H1 (cell line): ENCODE data around the gene FGFR2. TPM values are rescaled to one million over a fixed set of nuclear protein-coding genes. Genes with fewer than 3 reads are reported as not detected.

Experiments used
- CTCF ChIA-PET: fragments of 300-600 bp; sonication (Branson Sonifier 250); formaldehyde crosslinking; loops from one replicate; lab custom pipeline; 2021; ENCODE audit not compliant: partially characterized antibody; lab: Charles Lee
- POLR2A ChIA-PET: fragments of 300-600 bp; sonication (Branson Sonifier 250); formaldehyde crosslinking; loops from one replicate; lab custom pipeline; 2021; ENCODE audit warnings: inconsistent platforms; ENCODE audit not compliant: partially characterized antibody; lab: Charles Lee
- DNase-seq, 2 experiments: peaks; one replicate each; pipeline versions ENCODE4 v3.0.0 to v3.0.0-alpha.2; 2010 to 2022; ENCODE audit warnings: low spot score in 2 of 2, low read depth in 1 of 2, mixed read lengths in 1 of 2
- FAIRE-seq: peaks from 2 replicates; lab custom pipeline; 2011; peaks lifted over from hg19 to GRCh38; lab: Jason Lieb, UNC
- H2AFZ ChIP-seq: 2 replicates; pipeline ENCODE4 v1.8.1; 2012; ENCODE audit warnings: low read length, inconsistent platforms
- H2AK5ac ChIP-seq: 2 replicates; pipeline ENCODE4 v1.6.1; 2013; ENCODE audit warnings: low read depth, low read length
- H2BK120ac ChIP-seq: replicated peaks from 2 replicates; pipeline ENCODE3; 2013; ENCODE audit warnings: low read depth, low read length, inconsistent platforms
- H2BK12ac ChIP-seq: 2 replicates; pipeline ENCODE4 v1.6.1; 2013; ENCODE audit warnings: low read depth, low read length
- H2BK15ac ChIP-seq: 2 replicates; pipeline ENCODE4 v1.6.1; 2013; ENCODE audit warnings: low read length
- H2BK20ac ChIP-seq: 2 replicates; pipeline ENCODE4 v1.6.1; 2013; ENCODE audit warnings: low read length
- H2BK5ac ChIP-seq: 2 replicates; pipeline ENCODE4 v1.6.1; 2013; ENCODE audit warnings: low read depth, low read length
- H3K14ac ChIP-seq: 2 replicates; pipeline ENCODE4 v1.6.1; 2013; ENCODE audit warnings: inconsistent platforms; ENCODE audit not compliant: insufficient read length
- H3K18ac ChIP-seq: 2 replicates; pipeline ENCODE4 v1.6.1; 2013; ENCODE audit warnings: low read length; ENCODE audit errors: extremely low read depth
- H3K23ac ChIP-seq: 2 replicates; pipeline ENCODE4 v1.6.1; 2013; ENCODE audit warnings: inconsistent platforms; ENCODE audit not compliant: insufficient read length
- H3K23me2 ChIP-seq: 2 replicates; pipeline ENCODE4 v1.6.1; 2013; ENCODE audit warnings: low read depth, low read length
- H3K27ac ChIP-seq: 2 replicates; pipeline ENCODE4 v1.6.1; 2011; ENCODE audit warnings: low read depth, low read length, inconsistent platforms
- H3K27me3 ChIP-seq, 4 experiments: replicated peaks in 1 of 4; 1 replicate in 1 of 4; 2 replicates in 3 of 4; pipeline versions ENCODE4 v1.6.1 to v1.8.1; 2011 to 2013; ENCODE audit warnings: low read length in 3 of 4, mild to moderate bottlenecking in 3 of 4, inconsistent platforms in 2 of 4, mixed read lengths in 2 of 4, moderate library complexity in 1 of 4; ENCODE audit not compliant: control insufficient read depth in 3 of 4, insufficient read depth in 3 of 4; ENCODE audit errors: extremely low read depth in 1 of 4
- H3K36me3 ChIP-seq, 4 experiments: 2 replicates each; pipeline versions ENCODE4 v1.6.1 to v1.8.1; 2011 to 2013; ENCODE audit warnings: mild to moderate bottlenecking in 4 of 4, low read length in 3 of 4, moderate library complexity in 2 of 4, control low read depth in 1 of 4, inconsistent platforms in 1 of 4; ENCODE audit not compliant: insufficient read depth in 4 of 4, control insufficient read depth in 2 of 4
- H3K4ac ChIP-seq: replicated peaks from 2 replicates; pipeline ENCODE3; 2013; ENCODE audit warnings: low read length, low read depth, mixed read lengths, inconsistent platforms; ENCODE audit not compliant: insufficient read length
- H3K4me1 ChIP-seq, 4 experiments: replicated peaks in 1 of 4; 1 replicate in 1 of 4; 2 replicates in 3 of 4; pipeline versions ENCODE4 v1.6.1 to v1.8.1; 2011 to 2013; ENCODE audit warnings: low read length in 3 of 4, inconsistent platforms in 2 of 4, mixed read lengths in 1 of 4; ENCODE audit not compliant: insufficient read depth in 4 of 4, control insufficient read depth in 3 of 4
- H3K4me2 ChIP-seq, 2 experiments: 2 replicates each; pipeline versions ENCODE4 v1.6.1 to v1.8.1; 2011 to 2013; ENCODE audit warnings: low read depth in 2 of 2, low read length in 2 of 2, control low read depth in 1 of 2, inconsistent platforms in 1 of 2, mild to moderate bottlenecking in 1 of 2; ENCODE audit not compliant: insufficient read depth in 1 of 2
- H3K4me3 ChIP-seq, 4 experiments: fragments of 200-600, 300-600 bp in 1 of 4; sonication (generic), shearing (Covaris generic), sonication (Bioruptor Twin) in 1 of 4; 2 replicates each; pipeline versions ENCODE4 v1.5.1 to v1.8.1; 2011 to 2016; ENCODE audit warnings: low read length in 4 of 4, low read depth in 3 of 4, control low read depth in 2 of 4, inconsistent platforms in 2 of 4, mild to moderate bottlenecking in 2 of 4, mixed read lengths in 1 of 4, moderate library complexity in 1 of 4; ENCODE audit not compliant: insufficient read depth in 2 of 4; ENCODE audit errors: extremely low read depth in 1 of 4
- H3K56ac ChIP-seq: replicated peaks from 2 replicates; pipeline ENCODE3; 2013; ENCODE audit warnings: low read depth, mild to moderate bottlenecking, mixed read lengths, low read length, inconsistent platforms; ENCODE audit not compliant: insufficient read length
- H3K79me1 ChIP-seq: 2 replicates; pipeline ENCODE4 v1.6.1; 2013; ENCODE audit warnings: low read depth, low read length, control low read depth
- H3K79me2 ChIP-seq, 2 experiments: 2 replicates each; pipeline versions ENCODE4 v1.6.1 to v1.8.1; 2012 to 2013; ENCODE audit warnings: low read length in 2 of 2, mild to moderate bottlenecking in 2 of 2, inconsistent platforms in 1 of 2; ENCODE audit not compliant: insufficient read depth in 2 of 2, control insufficient read depth in 1 of 2
- H3K9ac ChIP-seq, 4 experiments: replicated peaks in 1 of 4; 1 replicate in 1 of 4; 2 replicates in 3 of 4; pipeline versions ENCODE4 v1.6.1 to v1.8.1; 2011 to 2013; ENCODE audit warnings: low read depth in 3 of 4, low read length in 3 of 4, control low read depth in 2 of 4, mild to moderate bottlenecking in 2 of 4, moderate library complexity in 2 of 4, inconsistent platforms in 1 of 4; ENCODE audit errors: extremely low read depth in 1 of 4
- H3K9me3 ChIP-seq, 2 experiments: 2 replicates each; pipeline versions ENCODE4 v1.6.1 to v1.8.1; 2012 to 2013; ENCODE audit warnings: mild to moderate bottlenecking in 2 of 2, moderate library complexity in 2 of 2, control low read depth in 1 of 2, inconsistent platforms in 1 of 2, low read depth in 1 of 2, low read length in 1 of 2, mixed read lengths in 1 of 2; ENCODE audit not compliant: insufficient read depth in 2 of 2
- H4K20me1 ChIP-seq, 2 experiments: replicated peaks in 1 of 2; 2 replicates each; pipeline versions ENCODE3 to v1.8.1; 2011 to 2013; ENCODE audit warnings: inconsistent platforms in 2 of 2, low read length in 2 of 2, mild to moderate bottlenecking in 1 of 2; ENCODE audit not compliant: insufficient read depth in 2 of 2, control insufficient read depth in 1 of 2
- H4K5ac ChIP-seq: 2 replicates; pipeline ENCODE4 v1.6.1; 2013; ENCODE audit warnings: low read length, low read depth, mixed read lengths, inconsistent platforms; ENCODE audit not compliant: insufficient read length
- H4K8ac ChIP-seq: 2 replicates; pipeline ENCODE4 v1.8.0; 2013; ENCODE audit warnings: mild to moderate bottlenecking, moderate library complexity, low read length, inconsistent platforms; ENCODE audit not compliant: insufficient read depth; ENCODE audit errors: extremely low read depth
- H4K91ac ChIP-seq: replicated peaks from 2 replicates; pipeline ENCODE3; 2013; ENCODE audit warnings: low read length, mixed read lengths, inconsistent platforms; ENCODE audit not compliant: insufficient read length
- BCL11A ChIP-seq, 2 experiments: IDR thresholded peaks; one replicate each; pipeline ENCODE4 v1.6.1; 2011; ENCODE audit warnings: low read depth in 2 of 2, low read length in 2 of 2, mild to moderate bottlenecking in 2 of 2
- CHD1 ChIP-seq: IDR thresholded peaks from 2 replicates; pipeline ENCODE4 v1.6.1; 2012; ENCODE audit warnings: low read depth, low read length, improper control_type of control experiment
- CTBP2 ChIP-seq: IDR thresholded peaks from 2 replicates; pipeline ENCODE4 v1.7.0; 2011; ENCODE audit warnings: borderline replicate concordance, mild to moderate bottlenecking, moderate library complexity, mixed read lengths, low read length; ENCODE audit not compliant: insufficient read depth, insufficient read length
- EGR1 ChIP-seq: IDR thresholded peaks from 2 replicates; pipeline ENCODE4 v1.6.1; 2011; ENCODE audit warnings: low read depth, low read length, borderline replicate concordance
- GTF2F1 ChIP-seq: IDR thresholded peaks from 2 replicates; pipeline ENCODE4 v1.6.1; 2012; ENCODE audit warnings: low read depth, low read length, improper control_type of control experiment, borderline replicate concordance
- JUND ChIP-seq: IDR thresholded peaks from 2 replicates; pipeline ENCODE4 v1.6.1; 2011; ENCODE audit warnings: mild to moderate bottlenecking, improper control_type of control experiment, low read length
- RAD21 ChIP-seq, 2 experiments: IDR thresholded peaks in 1 of 2; conservative IDR thresholded peaks in 1 of 2; 2 replicates each; pipeline ENCODE4 v1.6.1; 2011; ENCODE audit warnings: low read depth in 2 of 2, low read length in 2 of 2, improper control_type of control experiment in 1 of 2, inconsistent platforms in 1 of 2, mild to moderate bottlenecking in 1 of 2, moderate library complexity in 1 of 2
- SIRT6 ChIP-seq: IDR thresholded peaks from one replicate; pipeline ENCODE4 v1.7.1; 2012; ENCODE audit warnings: low read length, inconsistent platforms
- ZNF274 ChIP-seq: IDR thresholded peaks from 2 replicates; pipeline ENCODE4 v1.7.0; 2012; ENCODE audit warnings: low read length, borderline replicate concordance; ENCODE audit errors: extremely low read depth
- WGBS, 2 experiments: shearing (Covaris generic) in 1 of 2; methylation state at CpG; one replicate each; pipeline versions ENCODE4 v1.1.6 to v1.1.7; 2013 to 2015; ENCODE audit warnings: low lambda C conversion rate in 2 of 2, mixed read lengths in 2 of 2, inconsistent platforms in 1 of 2, low coverage in 1 of 2, missing lambda C conversion rate in 1 of 2; ENCODE audit not compliant: insufficient replicate concordance in 2 of 2, insufficient coverage in 1 of 2, insufficient read length in 1 of 2; ENCODE audit errors: extremely low coverage in 1 of 2, missing lambda C conversion rate in 1 of 2; 5-methylcytosine and 5-hydroxymethylcytosine counted together
- polyA plus RNA-seq, 7 experiments: library from polyadenylated mRNA; depleted of rRNA in 3 of 7; stranded (reverse) in 5 of 7; unstranded in 2 of 7; fragments of >200 nt in 5 of 7; fragments of 200-250 nt in 2 of 7; gene quantifications; 1 replicate in 5 of 7; 2 replicates in 1 of 7; 4 replicates in 1 of 7; pipeline versions ENCODE4 v1.2.1 to v1.2.3, GENCODE V29; 2011 to 2013; ENCODE audit warnings: missing spikeins in 2 of 7, mixed read lengths in 2 of 7
- total RNA-seq: library from RNA; stranded (reverse); fragmentation: NEBNext Ultra II Directional; extraction: Animal tissue kit (Norgen Biotek cat#: 25700); gene quantifications from 2 replicates; pipeline ENCODE4 v1.2.1, GENCODE V29; 2021

Gene FGFR2
- total and polyA plus RNA-seq, 2 of the 8 experiments (the other 6 are each of a cell fraction or from before 2014, with no cell fraction given), result 50.2 to 81.2 TPM

DNA sequence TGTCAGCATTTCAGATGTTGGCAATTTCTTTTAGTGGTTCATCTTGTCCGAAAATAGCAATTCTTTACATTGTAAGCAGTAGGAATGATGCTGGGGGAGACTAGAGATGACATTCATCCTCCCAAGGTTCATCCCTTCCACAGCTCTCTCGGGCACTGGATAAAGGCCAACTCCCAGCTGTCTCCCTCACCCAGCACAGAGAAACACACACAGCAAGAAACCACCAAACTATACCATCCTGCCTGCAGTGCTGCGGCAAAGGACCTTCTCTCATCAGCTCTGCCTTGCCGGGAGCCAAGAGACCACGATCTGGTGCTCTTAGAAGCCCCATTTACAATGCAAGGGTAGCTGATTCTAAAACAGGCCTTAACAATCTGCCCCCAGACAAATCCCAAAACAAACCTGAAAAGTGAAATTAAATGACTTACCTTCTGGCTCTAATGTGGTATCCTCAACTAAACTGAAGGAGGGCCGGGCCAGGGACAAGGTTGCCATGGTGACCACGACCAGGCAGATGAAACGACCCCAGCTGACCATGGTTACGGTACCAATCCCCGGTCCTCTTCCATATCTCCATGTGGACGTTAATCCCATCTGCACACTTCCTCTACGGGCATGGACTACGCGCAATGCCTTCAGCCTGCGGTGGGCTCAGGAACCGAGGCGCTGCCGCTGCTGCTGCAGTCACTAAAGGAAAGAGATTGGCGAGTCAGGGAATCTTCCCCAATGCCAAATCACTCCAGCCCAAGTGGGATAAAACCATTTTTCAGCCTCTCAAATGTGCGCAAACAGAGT lies 4.8 kb downstream of the FGFR2 start:
- CTCF ChIA-PET, result interaction anchor here (1.0 to 2.5 kb wide), 9 partner anchors 9 to 294 kb away, joined by 3 to 17 read pairs (median 4); no protein-coding TSS in a partner anchor
- DNase-seq, result no peak
- WGBS, 2 experiments, result 87% methylated on average over 20 of the region's 20 CpGs; no CpG with 5 or more reads in 1 of the 2 experiments

More for the DNA sequence above, 4.8 kb downstream of the FGFR2 start:
- H3K23ac ChIP-seq, result no peak overlapping the region
- no peak overlapping the region for H2BK120ac ChIP-seq
- H2BK15ac ChIP-seq, result 0 out of 2 replicates have a peak overlapping the region, but pooled peaks have one; percentile 62
- peak overlapping the region in 2 of 4 experiments; percentile 3 to 95; a peak in 2 of 8 replicates for H3K4me3 ChIP-seq
- H2AFZ ChIP-seq, result no peak overlapping the region
- H3K14ac ChIP-seq, result no peak overlapping the region
- H4K8ac ChIP-seq, result no peak overlapping the region
- H3K23me2 ChIP-seq, result peaks cover 11% of the 10 kb centered on the region
- peak overlapping the region; percentile 44; the same call in 1 of the 2 replicates for H2BK20ac ChIP-seq
- H3K27me3 ChIP-seq, result no peaks in the 10 kb centered on the region
- no peak overlapping the region for H4K91ac ChIP-seq
- H3K79me2 ChIP-seq, result peaks cover 67 to 88% of the 10 kb centered on the region in 2 experiments
- no peak overlapping the region for H3K9ac ChIP-seq
- H3K4me1 ChIP-seq, result peaks cover 9 to 43% (median 25%) of the 10 kb centered on the region in 4 experiments
- TF ChIP-seq JUND (no peak), GTF2F1 (no peak), CHD1 (no peak), EGR1 (no peak), SIRT6 (no peak), CTBP2 (no peak), ZNF274 (no peak), BCL11A (IDR thresholded peaks at IDR 0.05; ENCODE audit: low read depth in 2 of 2, low read length in 2 of 2) (no peak), RAD21 (IDR thresholded peaks at IDR 0.05 in 1 of 2, conservative IDR thresholded peaks at IDR 0.05 in 1 of 2; ENCODE audit: low read depth in 2 of 2, low read length in 2 of 2) (no peak)
- POLR2A ChIA-PET, result interaction anchor here (0.8 to 6.3 kb wide), 5 partner anchors 7 to 65 kb away, joined by 3 to 42 read pairs (median 3); no protein-coding TSS in a partner anchor
- no peak overlapping the region; the same call in 1 of the 2 replicates for H3K27ac ChIP-seq
- H3K36me3 ChIP-seq, result peaks cover 6 to 64% (median 17%) of the 10 kb centered on the region in 4 experiments
- FAIRE-seq, result no peak
- H2BK12ac ChIP-seq, result peak overlapping the region; percentile 70; the same call in 1 of the 2 replicates
- H3K79me1 ChIP-seq, result peaks cover 19% of the 10 kb centered on the region; the same call in 1 of the 2 replicates
- peak overlapping the region; percentile 44 for H3K18ac ChIP-seq
- H3K56ac ChIP-seq, result no peak overlapping the region
- peaks cover 45 to 56% of the 10 kb centered on the region in 2 experiments for H4K20me1 ChIP-seq
- no peak overlapping the region for H2BK5ac ChIP-seq
- H3K4ac ChIP-seq, result no peak overlapping the region
- peak overlapping the region; percentile 87 for H2AK5ac ChIP-seq
- H4K5ac ChIP-seq, result no peak overlapping the region
- peak overlapping the region; percentile 1 to 99; a peak in 2 of 4 replicates for H3K4me2 ChIP-seq
- H3K9me3 ChIP-seq, result no peaks in the 10 kb centered on the region
